H9 (cell line): ENCODE data around the gene PTPRN2. TPM values are rescaled to one million over a fixed set of nuclear protein-coding genes. Genes with fewer than 3 reads are reported as not detected.

ENCODE experiments used
- DNase-seq: peaks from one replicate; pipeline ENCODE4 v3.0.0-alpha.2; 2017
- H2AFZ ChIP-seq: one replicate; pipeline ENCODE4 v1.6.1; 2013; ENCODE audit warnings: mild to moderate bottlenecking, low read length, control low read depth, moderate library complexity
- H2AK5ac ChIP-seq: 2 replicates; pipeline ENCODE4 v1.6.1; 2013; ENCODE audit warnings: low read length, control low read depth, mixed read lengths; ENCODE audit not compliant: insufficient read length
- H2BK120ac ChIP-seq: one replicate; pipeline ENCODE4 v1.6.1; 2013; ENCODE audit warnings: low read depth, mild to moderate bottlenecking, low read length, control low read depth, inconsistent platforms; ENCODE audit not compliant: poor library complexity, severe bottlenecking
- H2BK12ac ChIP-seq: 2 replicates; pipeline ENCODE4 v1.6.1; 2013; ENCODE audit warnings: low read length, control low read depth, mixed read lengths, low read depth; ENCODE audit not compliant: insufficient read length
- H2BK15ac ChIP-seq: 2 replicates; pipeline ENCODE4 v1.6.1; 2013; ENCODE audit warnings: low read depth, low read length, control low read depth
- H2BK20ac ChIP-seq: one replicate; pipeline ENCODE4 v1.6.1; 2013; ENCODE audit warnings: low read depth, mild to moderate bottlenecking, low read length, control low read depth, inconsistent platforms; ENCODE audit not compliant: poor library complexity, severe bottlenecking
- H2BK5ac ChIP-seq: 2 replicates; pipeline ENCODE4 v1.6.1; 2013; ENCODE audit warnings: low read length, control low read depth, mixed read lengths; ENCODE audit not compliant: insufficient read length
- H3K14ac ChIP-seq: 2 replicates; pipeline ENCODE4 v1.6.1; 2013; ENCODE audit warnings: low read length, control low read depth; ENCODE audit not compliant: insufficient read depth
- H3K18ac ChIP-seq: 2 replicates; pipeline ENCODE4 v1.6.1; 2013; ENCODE audit warnings: low read depth, mild to moderate bottlenecking, mixed read lengths, low read length, control low read depth; ENCODE audit not compliant: insufficient read length
- H3K23ac ChIP-seq: 2 replicates; pipeline ENCODE4 v1.6.1; 2013; ENCODE audit warnings: low read length, control low read depth, mixed read lengths, low read depth; ENCODE audit not compliant: insufficient read length
- H3K23me2 ChIP-seq: 2 replicates; pipeline ENCODE4 v1.6.1; 2013; ENCODE audit warnings: low read depth, mild to moderate bottlenecking, mixed read lengths, low read length, control low read depth; ENCODE audit not compliant: insufficient read length, poor library complexity, severe bottlenecking
- H3K27ac ChIP-seq: 2 replicates; pipeline ENCODE4 v1.5.1; 2013; ENCODE audit warnings: low read length, control low read depth, mixed read lengths, low read depth; ENCODE audit not compliant: insufficient read length
- H3K27me3 ChIP-seq: 2 replicates; pipeline ENCODE4 v1.6.1; 2013; ENCODE audit warnings: low read length, control low read depth, inconsistent platforms; ENCODE audit not compliant: insufficient read depth
- H3K4ac ChIP-seq: 2 replicates; pipeline ENCODE4 v1.6.1; 2013; ENCODE audit warnings: low read depth, mild to moderate bottlenecking, control low read depth, inconsistent platforms, low read length, moderate library complexity
- H3K4me1 ChIP-seq: 2 replicates; pipeline ENCODE4 v1.6.1; 2013; ENCODE audit warnings: low read length, control low read depth, inconsistent platforms; ENCODE audit not compliant: insufficient read depth
- H3K4me2 ChIP-seq: 2 replicates; pipeline ENCODE4 v1.6.1; 2013; ENCODE audit warnings: low read length, control low read depth, mixed read lengths; ENCODE audit not compliant: insufficient read length, insufficient read depth
- H3K56ac ChIP-seq: 2 replicates; pipeline ENCODE4 v1.6.1; 2013; ENCODE audit warnings: low read depth, mild to moderate bottlenecking, mixed read lengths, low read length, control low read depth; ENCODE audit not compliant: insufficient read length
- H3K79me1 ChIP-seq: 2 replicates; pipeline ENCODE4 v1.6.1; 2013; ENCODE audit warnings: low read depth, mild to moderate bottlenecking, moderate library complexity, low read length, control low read depth, inconsistent platforms; ENCODE audit not compliant: insufficient read depth, poor library complexity, severe bottlenecking
- H3K79me2 ChIP-seq: 2 replicates; pipeline ENCODE4 v1.6.1; 2013; ENCODE audit warnings: low read length, control low read depth, inconsistent platforms; ENCODE audit not compliant: insufficient read depth
- H3K9ac ChIP-seq: 2 replicates; pipeline ENCODE4 v1.6.1; 2013; ENCODE audit warnings: low read length, control low read depth, mixed read lengths; ENCODE audit not compliant: insufficient read length; ENCODE audit errors: extremely low read depth
- H3K9me3 ChIP-seq: one replicate; pipeline ENCODE4 v1.6.1; 2013; ENCODE audit warnings: low read depth, low read length, inconsistent platforms; ENCODE audit not compliant: control insufficient read depth
- H3T11ph ChIP-seq: one replicate; pipeline ENCODE4 v1.6.1; 2013; ENCODE audit warnings: mild to moderate bottlenecking, low read length, control low read depth, inconsistent platforms
- H4K20me1 ChIP-seq: one replicate; pipeline ENCODE4 v1.6.1; 2013; ENCODE audit not compliant: control insufficient read depth, insufficient read length, insufficient read depth
- H4K5ac ChIP-seq: 2 replicates; pipeline ENCODE4 v1.6.1; 2013; ENCODE audit warnings: low read depth, mild to moderate bottlenecking, mixed read lengths, low read length, control low read depth; ENCODE audit not compliant: insufficient read length
- H4K8ac ChIP-seq: replicated peaks from 2 replicates; pipeline ENCODE4 v1.6.1; 2013; ENCODE audit warnings: low read length, control low read depth, mixed read lengths, low read depth; ENCODE audit not compliant: insufficient read length
- H4K91ac ChIP-seq: 2 replicates; pipeline ENCODE4 v1.6.1; 2013; ENCODE audit warnings: low read depth, mild to moderate bottlenecking, moderate library complexity, mixed read lengths, low read length, control low read depth; ENCODE audit not compliant: insufficient read length
- H3K27ac Mint-ChIP-seq, 3 experiments: 2 replicates in 2 of 3; 3 replicates in 1 of 3; pipeline ENCODE4 v1.8.0; 2020 to 2021; ENCODE audit warnings: mixed read lengths in 3 of 3, mild to moderate bottlenecking in 1 of 3, moderate library complexity in 1 of 3
- H3K27me3 Mint-ChIP-seq: 2 replicates; pipeline ENCODE4 v1.8.0; 2021; ENCODE audit warnings: low read depth, mild to moderate bottlenecking, moderate library complexity, mixed read lengths
- H3K36me3 Mint-ChIP-seq, 3 experiments: 2 replicates in 2 of 3; 3 replicates in 1 of 3; pipeline ENCODE4 v1.8.0; 2020 to 2021; ENCODE audit warnings: low read depth in 3 of 3, mixed read lengths in 3 of 3; ENCODE audit not compliant: insufficient read depth in 1 of 3
- H3K4me1 Mint-ChIP-seq, 2 experiments: 2 replicates each; pipeline ENCODE4 v1.8.0; 2020; ENCODE audit warnings: mixed read lengths in 2 of 2
- H3K4me3 Mint-ChIP-seq, 2 experiments: 2 replicates in 1 of 2; 3 replicates in 1 of 2; pipeline ENCODE4 v1.8.0; 2020 to 2021; ENCODE audit warnings: mild to moderate bottlenecking in 2 of 2, mixed read lengths in 2 of 2, moderate library complexity in 1 of 2
- H3K9me3 Mint-ChIP-seq, 2 experiments: 2 replicates in 1 of 2; 3 replicates in 1 of 2; pipeline ENCODE4 v1.8.0; 2020; ENCODE audit warnings: mild to moderate bottlenecking in 2 of 2, mixed read lengths in 2 of 2, moderate library complexity in 1 of 2
- CTCF ChIP-seq: fragments of 200-600 bp; sonication (generic); conservative IDR thresholded peaks from 3 replicates; pipeline ENCODE4 v1.8.0; 2021; ENCODE audit warnings: antibody characterized with exemption, mild to moderate bottlenecking
- WGBS: extraction: QIAGEN DNeasy Blood & Tissue Kit; methylation state at CpG from one replicate; pipeline ENCODE4 v1.1.7; 2013; ENCODE audit warnings: missing lambda C conversion rate, low lambda C conversion rate, mixed read lengths; ENCODE audit not compliant: insufficient read length; ENCODE audit errors: extremely low coverage; 5-methylcytosine and 5-hydroxymethylcytosine counted together
- total RNA-seq: library from RNA; stranded (reverse); gene quantifications from 2 replicates; pipeline ENCODE4 v1.2.1, GENCODE V29; 2021

The PTPRN2 gene
- total RNA-seq, 1 experiment from 2014 or later = 5.2 TPM

DNA sequence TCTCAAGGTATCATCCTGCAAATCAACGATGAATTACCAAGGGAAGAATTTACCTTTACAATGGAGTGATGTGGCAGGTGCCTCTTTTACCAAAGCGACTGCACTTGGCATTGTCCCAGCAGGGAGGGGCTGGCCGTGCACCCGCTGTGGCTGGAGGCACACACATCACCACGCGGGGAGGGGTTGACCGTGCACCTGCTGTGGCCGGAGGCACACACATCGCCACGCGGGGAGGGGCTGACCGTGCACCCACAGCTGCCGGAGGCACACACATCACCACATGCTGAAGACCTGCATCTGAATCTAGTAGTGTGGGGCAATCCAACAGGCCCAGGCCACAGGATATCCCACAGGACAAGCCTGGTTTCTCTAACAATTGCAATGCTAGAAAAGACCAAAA, 757.3 kb downstream of the PTPRN2 start:
- Histone ChIP-seq H3K4me2 (no peak overlapping the region), H2AK5ac (no peak overlapping the region), H2BK20ac (no peak overlapping the region), H3K79me2 (no peaks in the 10 kb centered on the region), H3K27me3 (no peaks in the 10 kb centered on the region), H2AFZ (no peak overlapping the region), H4K8ac (no peak overlapping the region), H3K14ac (no peak overlapping the region; the same call in 1 of the 2 replicates), H3K4ac (no peak overlapping the region), H3K4me1 (peaks cover 7% of the 10 kb centered on the region; the same call in 1 of the 2 replicates), H3K9me3 (no peaks in the 10 kb centered on the region), H4K91ac (no peak overlapping the region), H4K5ac (no peak overlapping the region), H3K18ac (no peak overlapping the region), H2BK15ac (no peak overlapping the region), H3K27ac (no peak overlapping the region), H2BK5ac (no peak overlapping the region), H2BK12ac (no peak overlapping the region), H3T11ph (no peak overlapping the region), H2BK120ac (no peak overlapping the region), H3K23ac (no peak overlapping the region), H4K20me1 (no peaks in the 10 kb centered on the region), H3K79me1 (no peaks in the 10 kb centered on the region), H3K23me2 (no peaks in the 10 kb centered on the region), H3K9ac (no peak overlapping the region), H3K56ac (no peak overlapping the region)
- no peaks in the 10 kb centered on the region for H3K36me3 Mint-ChIP-seq
- H3K27me3 Mint-ChIP-seq = peaks cover 8% of the 10 kb centered on the region
- no peak overlapping the region for H3K4me3 Mint-ChIP-seq
- peaks cover 22 to 23% of the 10 kb centered on the region in 2 experiments for H3K4me1 Mint-ChIP-seq
- no peaks in the 10 kb centered on the region for H3K9me3 Mint-ChIP-seq
- DNase-seq = no peak
- no peak for TF ChIP-seq CTCF
- no CpG with 5 or more reads among the region's 13 CpGs for WGBS
- H3K27ac Mint-ChIP-seq = no peak overlapping the region
